Smooth muscle cell (in vitro differentiated cells): ENCODE data around the gene KCNJ1. TPM values are rescaled to one million over a fixed set of nuclear protein-coding genes. Genes with fewer than 3 reads are reported as not detected.
A peak's percentile ranks its signal among the peaks of the same experiment; 100 is the strongest.

Experiments
- DNase-seq: peaks from one replicate; lab custom pipeline; 2025; ENCODE audit not compliant: unreplicated experiment; lab: John Stamatoyannopoulos, UW
- H2AFZ ChIP-seq: fragments of 200-600 bp; sonication (generic); 2 replicates; pipeline ENCODE4 v1.6.0; 2016; ENCODE audit warnings: antibody characterized with exemption, low read depth, mild to moderate bottlenecking
- H3F3A ChIP-seq: fragments of 200-600 bp; sonication (generic); 2 replicates; pipeline ENCODE4 v1.6.0; 2017; ENCODE audit warnings: antibody characterized with exemption, low read depth
- H3K27ac ChIP-seq: fragments of 200-600 bp; sonication (generic); 2 replicates; pipeline ENCODE4 v1.5.1; 2016; ENCODE audit warnings: low read depth, mild to moderate bottlenecking
- H3K27me3 ChIP-seq: fragments of 200-600 bp; sonication (generic); 2 replicates; pipeline ENCODE4 v1.6.1; 2016; ENCODE audit warnings: low read depth, mild to moderate bottlenecking
- H3K36me3 ChIP-seq: fragments of 200-600 bp; sonication (generic); 2 replicates; pipeline ENCODE4 v1.5.1; 2016; ENCODE audit warnings: low read depth
- H3K4me1 ChIP-seq: fragments of 200-600 bp; sonication (generic); 2 replicates; pipeline ENCODE4 v1.5.1; 2016; ENCODE audit warnings: low read depth
- H3K4me2 ChIP-seq: fragments of 200-600 bp; sonication (generic); 2 replicates; pipeline ENCODE4 v1.6.0; 2016; ENCODE audit warnings: mild to moderate bottlenecking
- H3K4me3 ChIP-seq: fragments of 200-600 bp; sonication (generic); 2 replicates; pipeline ENCODE4 v1.5.1; 2016; ENCODE audit warnings: mild to moderate bottlenecking
- H3K79me2 ChIP-seq: fragments of 200-600 bp; sonication (generic); 2 replicates; pipeline ENCODE4 v1.6.0; 2016; ENCODE audit warnings: low read depth, mild to moderate bottlenecking
- H3K9ac ChIP-seq: fragments of 200-600 bp; sonication (generic); 2 replicates; pipeline ENCODE4 v1.6.0; 2016; ENCODE audit warnings: low read depth
- H3K9me3 ChIP-seq: fragments of 200-600 bp; sonication (generic); replicated peaks from 2 replicates; pipeline ENCODE4 v1.5.1; 2016; ENCODE audit warnings: low read depth
- H4K20me1 ChIP-seq: fragments of 200-600 bp; sonication (generic); 2 replicates; pipeline ENCODE4 v1.6.0; 2016; ENCODE audit warnings: low read depth
- CTCF ChIP-seq: fragments of 200-600 bp; sonication (generic); IDR thresholded peaks from 2 replicates; pipeline ENCODE4 v1.5.1; 2017; ENCODE audit warnings: borderline replicate concordance, mild to moderate bottlenecking, antibody characterized with exemption; ENCODE audit not compliant: insufficient read depth, poor library complexity, severe bottlenecking
- WGBS: methylation state at CpG from one replicate; pipeline ENCODE4 v1.1.7; 2016; ENCODE audit warnings: low lambda C conversion rate; 5-methylcytosine and 5-hydroxymethylcytosine counted together
- polyA plus RNA-seq: library from polyadenylated mRNA; unstranded; fragments of >200 nt; fragmentation: Nextera tagmentation; extraction: Ambion mirVana; gene quantifications from 2 replicates; pipeline ENCODE4 v1.2.1, GENCODE V29; 2016
- total RNA-seq: library from RNA; depleted of rRNA; stranded (reverse); fragments of >200 nt; gene quantifications from 2 replicates; pipeline ENCODE4 v1.2.3, GENCODE V29; 2014

Gene KCNJ1
- total and polyA plus RNA-seq, 2 experiments from 2014 or later, result 0.99 TPM; not detected in 1

DNA sequence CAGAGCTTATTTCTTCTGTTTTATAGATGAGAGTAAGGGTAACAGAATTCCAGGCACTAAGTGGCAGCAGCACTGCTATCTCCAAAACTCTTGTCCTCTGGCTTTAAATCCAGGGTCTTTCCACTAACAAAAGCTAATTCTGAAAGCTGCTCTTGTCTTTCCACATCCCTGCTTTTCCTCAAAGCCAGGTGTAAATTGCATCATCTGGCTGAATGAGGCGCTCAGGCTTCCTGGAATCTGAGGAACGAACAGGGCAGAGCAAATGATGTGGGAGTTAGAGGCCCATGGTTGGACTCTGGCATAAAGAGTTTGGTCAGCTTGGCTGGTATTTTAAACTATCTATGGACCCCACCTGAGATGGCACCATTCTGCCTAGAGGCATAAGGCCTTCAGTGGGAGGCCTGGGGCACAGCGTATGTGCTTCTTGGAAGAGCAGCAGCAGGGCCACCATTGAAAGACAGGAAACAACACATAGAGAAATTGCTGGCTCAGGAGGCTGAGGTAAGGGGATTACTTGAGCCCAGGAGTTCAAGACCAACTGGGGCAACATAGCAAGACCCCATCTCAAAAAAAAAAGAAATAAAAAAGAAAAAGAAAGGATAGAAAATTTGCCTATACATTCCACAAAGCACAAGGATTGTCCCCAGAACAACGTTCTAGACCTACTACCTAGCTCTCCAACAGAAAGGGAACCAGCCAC is 25.9 kb upstream of the KCNJ1 start:
- Histone ChIP-seq H3K27me3 (peaks cover 49% of the 10 kb centered on the region), H2AFZ (no peak overlapping the region), H3F3A (no peaks in the 10 kb centered on the region), H3K4me2 (no peak overlapping the region), H3K4me1 (peaks cover 28% of the 10 kb centered on the region), H3K36me3 (no peaks in the 10 kb centered on the region), H3K79me2 (no peaks in the 10 kb centered on the region), H3K9ac (no peak overlapping the region), H4K20me1 (no peaks in the 10 kb centered on the region), H3K27ac (no peak overlapping the region), H3K4me3 (no peak overlapping the region), H3K9me3 (no peaks in the 10 kb centered on the region)
- 55% methylated on average over 4 of the region's 4 CpGs for WGBS
- TF ChIP-seq CTCF, result no peak
- DNase-seq, result no peak

DNA sequence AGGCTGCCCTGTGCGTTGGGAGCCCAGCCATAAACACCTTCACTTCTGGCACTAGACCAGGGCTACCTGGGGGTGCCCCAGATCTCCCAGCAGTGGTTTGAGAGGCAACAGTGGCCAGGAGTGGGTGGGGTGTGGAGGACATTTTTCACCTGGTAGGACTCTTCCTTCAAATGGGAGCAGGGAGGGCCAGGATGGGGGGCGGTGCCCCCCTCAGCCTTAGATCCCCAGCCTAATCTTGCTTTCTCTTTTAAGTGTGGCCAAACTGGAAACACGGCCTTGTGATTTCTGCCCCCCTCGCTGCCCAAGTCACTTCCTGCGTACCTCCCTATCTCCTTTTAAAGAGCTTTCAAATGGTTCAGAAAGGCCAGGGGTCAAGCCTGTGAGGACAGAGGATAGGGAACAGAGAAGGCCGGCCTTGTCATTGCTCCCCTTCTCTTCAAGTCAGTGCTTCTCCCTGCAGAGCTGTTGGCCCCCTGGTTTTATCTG is 24.9 kb upstream of the KCNJ1 start:
- Histone ChIP-seq H3K4me3 (peak overlapping the region; percentile 57), H3K36me3 (no peaks in the 10 kb centered on the region), H3K79me2 (no peaks in the 10 kb centered on the region), H3K9ac (no peak overlapping the region), H2AFZ (no peak overlapping the region), H3K27ac (no peak overlapping the region), H3K4me2 (peak overlapping the region; percentile 99), H4K20me1 (no peaks in the 10 kb centered on the region), H3F3A (no peaks in the 10 kb centered on the region), H3K27me3 (peaks cover 57% of the 10 kb centered on the region), H3K4me1 (peaks cover 28% of the 10 kb centered on the region), H3K9me3 (no peaks in the 10 kb centered on the region)
- no peak for DNase-seq
- no peak for TF ChIP-seq CTCF
- WGBS, result 61% methylated on average over 6 of the region's 6 CpGs

DNA sequence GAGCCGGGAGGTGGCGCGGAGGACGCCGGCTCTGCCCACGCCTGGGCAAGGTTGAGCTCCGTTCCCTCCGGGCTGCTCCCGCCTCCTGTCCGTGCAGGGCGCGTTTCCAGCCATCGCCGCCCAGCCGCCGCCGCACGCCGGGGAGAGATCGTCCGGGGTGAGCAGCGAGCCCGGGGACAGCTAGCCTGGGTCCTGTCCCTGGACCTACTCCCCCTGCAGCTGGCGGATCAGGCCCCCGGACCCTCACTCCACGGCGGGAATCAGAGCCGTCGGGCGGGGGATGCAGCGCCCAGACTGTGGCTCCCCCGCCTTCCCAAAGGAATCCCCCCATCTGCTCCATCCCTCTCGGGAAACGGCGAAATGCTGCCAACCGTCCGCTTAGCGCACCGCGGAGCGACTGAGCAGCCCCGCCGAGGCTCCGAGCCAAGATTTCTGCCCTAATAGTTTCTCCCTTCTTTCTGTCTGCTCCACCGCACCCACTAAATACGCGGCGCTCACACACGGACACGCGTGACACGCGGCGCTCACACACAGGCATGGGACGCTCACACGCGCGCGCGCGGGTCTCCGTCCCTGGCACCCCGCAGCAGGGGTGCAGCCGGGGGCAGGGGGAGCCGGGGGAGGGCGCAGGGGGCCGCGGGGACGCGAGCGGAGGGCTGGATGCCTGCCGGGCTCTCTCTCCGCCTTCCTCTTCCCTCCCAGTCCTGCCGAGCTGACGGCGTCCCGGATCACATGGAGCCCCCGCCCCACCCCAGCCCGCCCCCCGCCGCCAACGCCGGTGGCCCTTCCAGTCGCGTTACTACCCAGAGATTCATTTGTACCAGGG is 23.7 kb upstream of the KCNJ1 start, which contains the start of gene KCNJ5:
Gene KCNJ5 (plus strand): TSS at position 814 of the 826 bp plus-strand sequence. CDS start 19,918 bp downstream, outside the sequence.
- H3K36me3 ChIP-seq, result no peaks in the 10 kb centered on the region
- DNase-seq, result no peak
- peak within 1 kb of the TSS; percentile 99 for H3K4me2 ChIP-seq
- H2AFZ ChIP-seq, result peak within 1 kb of the TSS; percentile 87
- H3K9ac ChIP-seq, result no peak within 1 kb of the TSS
- no peaks in the 10 kb centered on the region for H3F3A ChIP-seq
- H4K20me1 ChIP-seq, result no peaks in the 10 kb centered on the region
- 1% methylated on average over 66 of the region's 85 CpGs for WGBS
- no peaks in the 10 kb centered on the region for H3K79me2 ChIP-seq
- peak within 1 kb of the TSS; percentile 57 for H3K4me3 ChIP-seq
- no peak for TF ChIP-seq CTCF
- H3K9me3 ChIP-seq, result no peaks in the 10 kb centered on the region
- H3K27me3 ChIP-seq, result peaks cover 69% of the 10 kb centered on the region
- no peak within 1 kb of the TSS for H3K27ac ChIP-seq
- peaks cover 28% of the 10 kb centered on the region for H3K4me1 ChIP-seq
